SH-SY5Y (cell line): ENCODE results near the gene TSTD2.

ENCODE experiments used
- GATA2 ChIP-seq: IDR thresholded peaks from 2 replicates; pipeline ENCODE4 v1.6.1; 2011; ENCODE audit warnings: mild to moderate bottlenecking, low read depth, low read length
- GATA3 ChIP-seq: IDR thresholded peaks from 2 replicates; pipeline ENCODE4 v1.6.1; 2011; ENCODE audit warnings: low read depth, mild to moderate bottlenecking, low read length, moderate library complexity

The TSTD2 gene

DNA sequence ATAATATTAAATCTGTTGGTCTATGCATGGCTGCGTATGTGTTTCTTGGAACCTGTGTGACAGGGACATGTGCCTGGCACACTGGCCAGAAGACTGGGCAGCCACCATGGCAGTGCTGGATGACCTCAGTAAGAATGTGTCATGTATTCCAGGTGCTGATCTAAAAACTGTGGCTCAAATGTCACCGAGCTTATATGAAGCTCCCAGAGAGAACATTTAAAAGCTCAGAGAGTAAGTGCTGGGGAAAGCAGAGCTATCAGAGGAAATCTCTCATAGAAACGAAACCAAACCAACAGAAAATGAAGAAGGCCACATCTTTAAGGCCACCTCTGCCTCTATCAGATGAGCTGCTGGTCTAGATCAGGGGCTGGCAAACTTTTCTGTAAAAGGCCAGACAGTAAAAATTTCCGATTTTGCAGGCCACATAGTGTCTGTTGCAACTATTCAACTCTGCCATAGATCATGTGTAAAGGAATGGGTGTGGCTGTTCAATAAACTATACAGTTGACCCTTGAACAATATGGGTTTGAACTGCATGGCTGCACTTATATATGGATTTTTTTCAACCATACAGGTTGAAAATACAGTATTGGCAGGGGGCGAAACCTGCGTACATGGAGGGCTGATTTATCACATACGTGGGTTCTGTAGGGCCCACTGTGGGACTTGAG lies 31.8 kb downstream of the TSTD2 start:
- TF ChIP-seq GATA3 (no peak), GATA2 (no peak)

DNA sequence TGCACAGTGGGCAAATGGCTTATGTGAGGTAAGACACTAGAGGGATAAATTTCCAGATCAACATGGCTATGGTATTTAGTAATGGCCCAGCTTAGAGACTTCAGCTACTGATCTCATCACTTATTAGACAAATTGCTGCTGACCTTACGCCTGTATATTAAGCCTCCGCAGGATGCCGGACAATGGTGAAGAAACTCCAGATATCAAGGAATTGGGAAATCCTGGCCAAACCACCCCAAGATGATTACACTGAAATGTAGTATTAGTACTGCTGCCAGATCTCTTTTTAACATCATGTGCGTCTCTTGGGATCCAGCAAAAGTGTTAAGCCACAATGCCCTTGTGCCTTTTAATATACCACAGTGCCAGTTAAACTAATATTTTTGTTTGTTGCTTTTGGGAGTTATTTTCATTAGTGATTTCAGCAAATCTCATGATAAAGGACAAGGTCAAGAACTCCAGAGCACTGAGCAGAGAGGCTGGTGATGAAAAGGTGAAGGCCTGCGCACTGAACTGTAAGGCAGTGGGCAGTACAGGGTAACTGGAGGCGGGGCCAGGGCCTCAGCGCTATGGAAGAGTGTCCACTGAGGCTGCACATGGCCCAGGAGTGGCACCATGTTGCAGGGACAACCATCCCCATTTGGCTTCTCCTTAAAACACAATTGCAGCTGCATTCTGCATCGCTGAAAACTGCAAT lies 32.5 kb downstream of the TSTD2 start:
- no peak for TF ChIP-seq GATA2
- no peak for TF ChIP-seq GATA3

DNA sequence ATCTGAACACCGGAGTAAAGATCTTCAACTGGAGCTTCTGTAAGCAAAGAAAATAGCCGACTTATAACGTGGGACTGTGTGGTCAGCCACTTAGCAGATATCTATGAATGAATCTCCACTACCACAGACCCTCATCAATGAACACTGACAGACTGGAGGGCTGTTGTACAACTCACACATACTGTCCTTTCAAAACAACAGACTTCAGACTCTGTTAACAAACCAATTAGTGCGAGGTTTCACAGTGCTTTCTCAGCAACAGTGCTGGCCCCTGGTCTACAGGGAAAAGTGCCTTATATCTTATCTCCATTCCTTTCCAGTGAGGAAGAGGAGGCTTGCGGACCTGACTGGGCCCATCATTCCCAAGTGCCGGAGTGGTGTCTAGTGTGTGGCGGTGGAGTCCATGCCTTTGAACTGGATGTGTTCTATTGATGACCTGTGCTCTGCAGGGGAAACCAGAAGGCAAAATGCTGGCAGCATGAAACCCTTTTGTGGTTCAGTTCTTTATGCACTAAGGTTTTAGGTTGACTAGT lies 33.8 kb downstream of the TSTD2 start:
- TF ChIP-seq GATA3 (no peak), GATA2 (no peak)

DNA sequence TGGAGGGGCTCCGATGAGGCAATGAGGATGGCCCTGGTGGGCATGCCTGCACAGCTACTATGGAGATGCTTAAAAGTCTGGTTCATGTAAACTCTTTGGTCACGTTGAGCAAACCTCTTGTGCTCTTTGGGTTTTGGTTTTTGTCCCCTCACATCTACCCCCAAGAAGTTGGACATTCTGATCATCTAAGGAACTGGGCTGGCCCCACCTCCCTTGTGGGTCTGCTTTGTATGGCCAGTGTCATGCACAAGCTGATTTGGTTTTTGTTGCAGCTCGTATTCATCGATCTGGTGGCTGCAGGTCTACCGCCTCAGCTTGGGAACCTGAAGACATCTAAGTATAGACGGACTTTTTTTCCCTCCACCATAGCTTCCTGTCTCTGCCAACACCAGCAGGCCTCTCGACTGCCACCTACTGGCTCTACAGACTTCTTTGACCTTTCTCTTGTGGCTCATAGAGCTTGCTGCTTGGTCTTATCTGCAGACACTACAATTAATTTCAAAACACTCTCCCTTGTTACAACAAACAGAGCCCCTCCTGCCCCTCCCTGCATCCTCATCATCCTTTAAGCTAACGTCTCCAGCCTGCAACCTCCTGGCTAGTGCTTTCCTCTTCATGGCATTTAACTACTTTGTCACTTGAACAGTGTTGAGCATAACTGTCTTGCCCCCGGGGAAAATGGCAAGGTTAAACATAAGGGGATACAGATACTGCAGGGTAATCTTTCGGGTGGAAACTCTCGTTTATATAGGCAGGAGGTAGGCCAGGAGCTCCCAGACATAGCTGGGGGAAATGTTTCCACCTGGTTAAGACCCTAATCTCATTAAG lies 34.5 kb downstream of the TSTD2 start:
- TF ChIP-seq GATA3 = no peak
- no peak for TF ChIP-seq GATA2

DNA sequence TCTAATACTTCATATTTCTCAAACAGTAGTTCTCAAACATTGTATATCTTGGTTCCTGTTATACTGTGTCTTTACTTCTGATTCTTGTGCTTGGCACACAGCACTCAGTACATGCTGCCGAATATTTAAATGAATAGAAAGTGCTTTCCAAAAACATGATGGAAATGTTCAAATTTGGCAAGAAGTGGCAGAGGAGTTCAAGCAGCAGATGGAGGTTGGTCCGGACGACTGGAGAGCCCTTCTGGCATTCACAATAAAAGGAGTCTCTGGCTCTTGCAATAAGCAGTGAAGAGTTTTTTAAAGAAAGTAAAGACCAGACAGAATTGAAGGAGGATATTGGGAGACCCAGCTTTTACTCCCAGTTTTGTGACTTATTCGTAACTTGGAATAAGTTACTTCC lies 36.3 kb downstream of the TSTD2 start:
- TF ChIP-seq GATA3 (no peak), GATA2 (no peak)

DNA sequence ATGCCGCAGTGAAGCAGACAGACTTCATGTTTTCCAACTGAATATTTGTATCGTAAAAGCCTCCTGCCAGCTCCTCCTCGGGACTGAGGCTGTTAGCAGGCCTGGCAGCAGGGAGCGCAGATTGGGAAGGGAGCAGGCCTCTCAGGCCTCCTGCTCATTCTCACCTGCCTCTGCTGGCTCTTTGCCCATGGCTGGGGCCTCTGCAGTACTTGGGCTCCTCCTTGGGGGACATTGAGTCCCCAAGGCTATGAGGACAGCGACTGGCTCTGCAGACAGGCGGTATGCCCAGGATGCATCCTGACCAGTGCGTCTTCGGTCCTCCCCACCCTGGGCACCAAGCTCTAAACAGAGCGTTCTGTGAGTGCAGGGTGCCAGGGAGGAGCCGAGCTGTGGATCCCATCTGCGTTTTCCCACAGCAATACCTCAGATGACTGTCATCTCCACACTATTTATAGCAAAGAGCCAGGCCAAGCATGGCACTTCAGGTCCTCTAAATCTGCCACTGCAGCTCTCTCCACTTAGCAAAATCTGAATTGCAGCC lies 38.7 kb downstream of the TSTD2 start:
- TF ChIP-seq GATA2 (no peak), GATA3 (no peak)

DNA sequence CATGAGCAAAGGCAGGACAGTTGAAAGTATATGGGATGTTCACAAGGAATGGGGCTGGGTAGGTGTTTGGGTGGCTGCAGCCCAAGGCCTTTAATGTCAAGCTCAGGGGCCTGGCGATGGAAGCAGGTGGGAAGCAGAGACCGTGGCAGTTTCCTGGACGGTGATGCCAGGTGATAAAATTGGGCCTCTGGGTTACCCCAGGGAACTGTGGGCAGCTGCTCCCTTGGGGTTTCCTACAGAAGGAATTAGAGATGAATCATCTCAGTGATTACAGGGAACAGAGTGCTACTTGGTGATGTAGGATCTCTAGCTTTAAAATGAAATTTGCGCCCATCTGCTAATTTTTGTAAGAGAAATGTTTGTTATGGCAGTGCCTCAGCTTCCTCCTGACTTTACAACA lies 39.2 kb downstream of the TSTD2 start:
- TF ChIP-seq GATA2 (no peak), GATA3 (no peak)

DNA sequence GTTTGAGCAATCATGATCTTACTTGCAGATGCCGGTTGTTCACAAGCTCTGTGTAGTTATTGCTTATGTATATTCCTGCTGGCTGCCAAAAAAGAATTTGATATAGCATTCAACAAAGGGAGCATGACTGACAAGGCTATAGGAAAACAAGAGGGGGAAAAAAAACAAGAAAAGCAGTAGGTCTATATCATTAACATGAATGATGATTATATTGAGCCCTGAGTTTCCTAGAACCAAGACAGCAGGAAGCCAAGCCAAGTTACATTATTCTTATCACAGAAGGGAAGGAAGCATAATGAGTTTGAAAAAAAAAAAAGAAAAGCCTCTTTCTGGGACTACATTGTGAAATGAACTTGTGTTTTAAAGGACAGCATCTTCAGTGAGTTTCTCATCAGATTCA lies 41.0 kb downstream of the TSTD2 start:
- TF ChIP-seq GATA3 (no peak), GATA2 (no peak)

DNA sequence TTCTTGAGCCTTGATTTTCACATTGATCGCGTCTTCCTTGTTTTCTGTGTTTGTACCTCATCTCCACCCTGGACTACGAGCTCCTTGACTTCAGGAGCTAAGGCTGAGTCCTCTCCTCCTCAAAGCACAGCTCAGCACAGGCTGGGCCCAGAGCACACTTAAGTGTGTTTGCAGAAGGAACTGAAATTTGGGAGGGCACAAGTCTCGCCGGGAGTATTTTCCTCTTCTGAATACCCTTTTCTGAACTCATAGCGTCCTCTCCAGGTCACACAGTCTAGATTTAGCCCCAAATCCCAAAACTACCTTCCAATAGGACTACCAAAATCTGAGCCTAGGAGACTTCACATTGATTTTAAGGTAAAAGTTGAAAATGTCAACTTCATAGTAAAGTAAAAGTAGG lies 41.6 kb downstream of the TSTD2 start:
- TF ChIP-seq GATA2 (no peak), GATA3 (no peak)

DNA sequence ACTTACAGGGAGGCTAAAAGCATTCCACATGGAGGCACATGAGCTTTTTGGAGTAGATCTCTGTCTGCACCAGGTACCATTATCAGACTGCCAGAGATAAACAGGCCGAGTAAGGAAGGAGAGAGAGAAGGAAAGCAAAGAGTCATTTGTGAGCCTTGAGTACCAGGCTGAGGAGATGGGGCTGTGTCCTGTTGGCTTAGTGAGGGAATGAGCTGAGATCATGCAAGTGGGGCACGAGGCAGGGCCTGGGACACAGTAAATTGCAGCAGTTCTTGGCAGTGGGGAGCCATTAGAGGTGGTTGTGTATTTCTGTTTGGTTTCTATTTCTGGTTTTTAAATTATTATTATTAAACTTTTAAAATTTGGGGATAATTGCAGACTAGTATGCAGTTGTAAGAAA lies 53.3 kb downstream of the TSTD2 start:
- TF ChIP-seq GATA2 (no peak), GATA3 (no peak)

DNA sequence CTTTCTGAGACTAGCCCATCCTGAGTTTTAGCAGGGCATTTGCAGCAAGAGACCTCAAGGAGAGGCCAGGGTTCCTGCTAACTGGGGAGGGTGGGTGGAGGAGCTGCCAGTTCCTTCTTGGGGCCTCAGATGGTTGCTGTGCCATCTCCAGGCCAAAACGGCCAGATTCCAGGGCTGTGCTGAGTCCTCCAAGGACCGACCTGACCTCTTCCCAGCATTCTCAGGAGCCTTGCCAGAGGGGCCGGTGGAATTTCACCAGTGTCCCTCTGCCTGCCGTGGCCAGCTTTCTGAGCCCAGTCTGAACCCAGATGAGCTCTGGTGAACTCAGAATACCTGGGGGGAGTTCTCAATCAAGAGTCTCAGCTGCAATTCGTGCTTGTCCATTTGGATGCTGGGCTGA lies 54.3 kb downstream of the TSTD2 start:
- TF ChIP-seq GATA2 (no peak), GATA3 (no peak)

DNA sequence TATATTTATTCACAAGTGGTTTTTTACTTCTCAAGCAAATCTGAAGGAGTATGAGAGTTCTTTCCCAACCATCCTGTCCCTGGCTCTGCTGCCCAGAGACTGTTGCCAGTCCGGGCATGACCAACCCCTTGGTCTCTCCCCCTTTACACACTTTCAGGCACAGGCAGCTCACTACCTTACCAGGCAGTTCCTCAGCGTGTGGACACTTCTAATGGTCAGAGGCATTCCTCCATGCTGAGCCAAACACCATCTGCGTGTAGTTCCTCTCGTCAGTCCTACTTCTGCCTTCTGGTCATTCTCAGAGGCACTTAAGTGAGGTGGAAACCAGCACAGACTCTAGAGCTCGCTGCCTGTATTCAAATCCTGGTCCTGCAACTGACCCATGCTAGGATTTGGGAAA lies 56.1 kb downstream of the TSTD2 start:
- TF ChIP-seq GATA2 = no peak
- no peak for TF ChIP-seq GATA3

DNA sequence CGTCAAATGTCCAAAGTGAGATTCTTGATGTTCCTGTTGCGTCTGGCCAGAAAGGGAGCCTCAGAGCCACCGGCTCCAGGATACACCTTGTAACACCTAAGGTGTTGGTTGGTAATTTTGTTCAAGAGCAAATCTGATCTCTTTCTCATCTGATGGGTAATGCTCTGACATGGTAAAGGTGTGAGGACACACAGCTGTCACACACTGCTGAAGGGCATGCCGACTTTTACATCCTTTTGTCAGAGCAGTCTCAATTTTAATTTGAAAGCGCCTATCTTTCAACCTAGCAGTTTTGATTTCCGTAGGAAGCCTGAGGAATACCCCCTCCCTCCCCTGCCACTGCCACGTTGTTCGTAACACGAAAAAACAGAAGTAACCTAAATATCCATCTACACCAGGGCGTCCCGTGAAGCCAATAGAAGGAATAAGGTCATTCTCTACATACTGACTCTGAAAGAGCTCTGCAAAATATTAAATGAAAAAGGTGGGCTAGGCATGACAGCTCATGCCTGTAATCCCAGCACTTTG lies 57.4 kb downstream of the TSTD2 start:
- no peak for TF ChIP-seq GATA3
- TF ChIP-seq GATA2 = no peak

DNA sequence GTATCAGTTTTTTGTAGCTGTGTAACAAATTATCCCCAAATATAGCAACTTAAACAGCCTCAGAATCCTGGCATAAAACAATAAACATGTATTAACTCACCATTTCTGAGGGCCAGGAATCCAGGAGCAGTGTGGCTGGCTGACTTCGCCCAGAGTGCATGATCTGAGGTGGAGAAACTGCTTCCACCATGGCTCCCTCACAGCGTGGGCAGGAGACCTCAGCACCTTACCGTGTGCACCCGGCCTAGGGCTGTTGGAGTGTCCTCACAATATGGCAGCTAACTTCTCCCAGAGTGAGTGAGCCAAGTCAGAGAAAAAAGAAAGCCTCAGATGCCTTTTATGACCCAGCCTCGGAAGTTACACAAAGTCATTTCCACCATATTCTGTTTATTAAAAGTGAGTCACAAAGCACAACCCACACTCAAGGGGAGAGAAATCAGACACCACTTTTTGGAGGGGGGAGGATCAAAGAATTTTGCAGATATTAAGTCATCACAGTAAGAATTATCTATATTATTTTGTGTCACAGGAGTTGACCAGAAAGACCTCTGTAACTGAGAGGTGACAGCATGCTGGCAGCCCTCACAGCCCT lies 59.6 kb downstream of the TSTD2 start:
- no peak for TF ChIP-seq GATA2
- TF ChIP-seq GATA3 = no peak
